ENCODE measurements around the gene TAAR5.
"Not testable (repeated sequence)": the region's sequence is repeated elsewhere in the genome, so short reads cannot be mapped to it uniquely, and the experiment has no call there.

TAAR5 gene

DNA sequence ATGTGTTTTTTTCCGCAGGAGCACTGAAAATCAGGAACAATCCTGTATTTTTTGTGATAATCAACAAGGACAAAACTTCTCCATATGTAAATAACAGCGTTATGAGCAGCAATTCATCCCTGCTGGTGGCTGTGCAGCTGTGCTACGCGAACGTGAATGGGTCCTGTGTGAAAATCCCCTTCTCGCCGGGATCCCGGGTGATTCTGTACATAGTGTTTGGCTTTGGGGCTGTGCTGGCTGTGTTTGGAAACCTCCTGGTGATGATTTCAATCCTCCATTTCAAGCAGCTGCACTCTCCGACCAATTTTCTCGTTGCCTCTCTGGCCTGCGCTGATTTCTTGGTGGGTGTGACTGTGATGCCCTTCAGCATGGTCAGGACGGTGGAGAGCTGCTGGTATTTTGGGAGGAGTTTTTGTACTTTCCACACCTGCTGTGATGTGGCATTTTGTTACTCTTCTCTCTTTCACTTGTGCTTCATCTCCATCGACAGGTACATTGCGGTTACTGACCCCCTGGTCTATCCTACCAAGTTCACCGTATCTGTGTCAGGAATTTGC lies 19.2 kb downstream of the TAAR5 start, which contains the start of gene TAAR6:
Gene TAAR6 (plus strand): TSS at position 102 of the 557 bp plus-strand sequence. CDS start 0 bp downstream, at position 102.
- ATAC-seq = no peak

- ATAC-seq = no peak
Observed at GRCh38 chr6:132569170-132569569, 20.4 kb downstream of the TAAR5 start.

DNA sequence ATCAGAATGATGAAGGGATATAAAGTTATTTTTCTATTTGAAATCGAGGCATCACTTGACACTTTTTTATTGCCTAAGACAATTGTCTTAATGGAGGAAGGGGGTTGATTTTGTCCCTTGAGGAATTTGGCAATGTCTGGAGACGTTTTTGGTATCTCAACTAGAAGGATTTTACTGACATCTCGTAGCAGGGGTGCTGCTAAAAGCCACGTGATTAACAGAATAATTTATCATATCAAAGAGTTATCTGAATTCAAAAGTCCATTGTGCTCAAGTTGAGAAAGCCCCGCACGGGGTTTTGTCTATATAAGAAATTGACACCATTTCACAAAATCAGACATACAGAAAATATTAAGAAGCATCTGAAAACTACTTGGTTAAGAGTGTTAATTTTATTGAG lies 20.9 kb downstream of the TAAR5 start:
- ATAC-seq = no peak

DNA sequence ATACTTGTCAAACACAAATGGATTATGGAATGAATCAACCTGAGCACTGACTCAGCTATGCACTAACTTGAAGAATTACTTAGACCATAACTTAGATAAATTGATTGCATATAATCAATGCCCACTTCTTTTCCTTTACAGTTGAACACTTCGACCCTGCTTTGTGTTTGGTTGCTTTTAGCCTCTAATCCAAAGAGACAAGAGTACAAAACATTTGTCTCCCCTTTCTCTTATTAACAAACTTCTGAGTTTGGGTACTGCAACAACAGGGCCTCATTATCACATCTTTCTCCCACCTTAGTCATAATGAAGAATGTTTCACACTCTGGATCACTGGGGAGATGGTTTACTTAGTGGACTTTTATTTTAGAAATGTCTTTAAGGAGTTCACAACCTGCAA lies 22.0 kb downstream of the TAAR5 start:
- ATAC-seq = no peak

DNA sequence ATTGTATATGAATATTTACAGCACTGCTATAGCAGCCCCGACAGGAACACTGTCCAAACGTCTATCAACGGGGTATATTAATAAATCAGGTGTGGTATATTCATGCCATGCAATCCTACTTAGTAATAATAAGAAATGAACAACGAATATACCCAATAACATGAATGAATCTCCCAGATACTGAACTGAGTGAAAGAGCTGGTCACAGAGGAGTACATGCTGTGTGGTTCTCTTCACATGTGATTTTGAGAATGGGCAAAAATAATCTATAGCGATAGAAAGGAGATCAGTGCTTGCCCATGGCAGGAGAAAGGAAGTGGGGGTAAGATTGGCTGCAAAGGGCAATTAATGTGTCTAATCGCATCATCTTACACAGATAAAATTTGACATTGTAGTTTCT lies 23.1 kb downstream of the TAAR5 start:
- ATAC-seq = no peak

- not testable (repeated sequence) for ATAC-seq
Observed at GRCh38 chr6:132560087-132560486, 29.5 kb downstream of the TAAR5 start.

GRCh38 chr6:132552372-132552771 lies 37.2 kb downstream of the TAAR5 start, which contains the start of gene TAAR8:
TSS of gene TAAR8 (plus strand) at chr6:132552672. CDS start at chr6:132552693, 21 bp downstream.
- ATAC-seq = no peak

DNA sequence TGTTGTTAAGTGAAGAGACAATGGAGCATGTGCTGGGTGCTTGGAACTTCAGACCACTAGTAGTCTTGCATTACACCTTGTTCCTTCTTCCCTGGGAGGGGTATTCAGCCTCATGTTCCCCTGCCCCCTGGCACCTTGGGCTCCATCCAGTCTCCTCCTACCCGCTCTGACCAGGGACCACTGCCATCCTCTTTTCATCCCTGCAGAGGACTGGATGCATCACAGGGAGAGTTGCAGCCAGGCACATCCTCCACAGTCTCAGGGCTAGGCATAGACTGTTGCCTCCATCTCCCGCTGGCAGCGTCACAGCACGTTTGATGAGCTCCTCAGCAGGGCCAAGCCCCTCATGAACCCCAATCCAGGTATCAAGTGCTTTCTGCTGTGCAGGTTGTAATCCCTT lies 38.3 kb downstream of the TAAR5 start:
- no peak for ATAC-seq

GRCh38 chr6:132548746-132549463 lies 40.6 kb downstream of the TAAR5 start:
- no peak for ATAC-seq

DNA sequence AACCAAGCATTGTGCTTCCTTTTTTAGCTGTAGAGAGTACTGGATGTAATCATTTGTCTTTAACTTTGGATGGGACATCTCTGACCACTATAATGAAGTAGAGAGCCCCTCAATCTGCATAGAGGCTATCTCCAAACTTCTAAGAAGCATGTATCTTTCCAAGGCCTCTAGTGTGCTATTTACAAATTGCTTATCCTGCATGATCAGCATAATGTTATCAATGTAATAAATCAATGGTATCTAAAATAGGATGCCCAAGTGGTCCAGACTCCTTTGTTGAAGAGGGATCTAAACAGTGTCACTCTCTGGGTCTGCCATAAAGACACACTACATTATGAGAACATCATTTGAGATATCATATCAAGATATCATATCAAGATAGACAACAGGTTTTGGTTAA lies 44.7 kb downstream of the TAAR5 start:
- ATAC-seq = no peak
